PC-9 (cell line): ENCODE measurements around the gene CDKN2B-AS1. TPM values are rescaled to one million over a fixed set of nuclear protein-coding genes. Genes with fewer than 3 reads are reported as not detected.

Experiments
- BruUV-seq: library from RNA; stranded (reverse); fragments of 400-500 nt; replicated peaks from 2 replicates; lab custom pipeline; 2021; lab: Mats Ljungman, UMichigan
- CTCF ChIA-PET: fragments of 300-600 bp; sonication (Branson Sonifier 250); formaldehyde crosslinking; loops from one replicate; lab custom pipeline; 2022; ENCODE audit warnings: antibody characterized with exemption; lab: Charles Lee
- POLR2A ChIA-PET: fragments of 300-600 bp; sonication (Branson Sonifier 250); formaldehyde crosslinking; loops from one replicate; lab custom pipeline; 2022; ENCODE audit warnings: antibody characterized with exemption; ENCODE audit not compliant: unreplicated experiment; lab: Charles Lee
- DNase-seq, 2 experiments: peaks; one replicate each; pipeline versions ENCODE4 v3.0.0 to v3.0.0-alpha.2; 2015 to 2022; ENCODE audit warnings: mixed read lengths in 1 of 2
- H2AFZ ChIP-seq: fragments of 200-600 bp; sonication (generic); 2 replicates; pipeline ENCODE4 v1.8.1; 2017; ENCODE audit warnings: antibody characterized with exemption
- H3F3A ChIP-seq: fragments of 200-600 bp; sonication (generic); 2 replicates; pipeline ENCODE4 v1.8.1; 2017; ENCODE audit warnings: antibody characterized with exemption, mild to moderate bottlenecking, low read depth; ENCODE audit not compliant: insufficient read depth
- H3K27ac ChIP-seq: fragments of 200-600 bp; sonication (generic); 2 replicates; pipeline ENCODE4 v1.6.1; 2016; ENCODE audit warnings: mixed run types
- H3K27me3 ChIP-seq: fragments of 200-600 bp; sonication (generic); 2 replicates; pipeline ENCODE4 v1.6.1; 2016; ENCODE audit warnings: low read depth, mixed run types; ENCODE audit not compliant: insufficient read depth
- H3K36me3 ChIP-seq: fragments of 200-600 bp; sonication (generic); 2 replicates; pipeline ENCODE4 v1.6.1; 2016; ENCODE audit warnings: low read depth, mixed run types
- H3K4me1 ChIP-seq: fragments of 200-600 bp; sonication (generic); replicated peaks from 2 replicates; pipeline ENCODE4 v1.6.1; 2016; ENCODE audit warnings: mixed run types; ENCODE audit not compliant: insufficient read depth
- H3K4me2 ChIP-seq: fragments of 200-600 bp; sonication (generic); 2 replicates; pipeline ENCODE4 v1.6.1; 2017; ENCODE audit warnings: mixed run types
- H3K4me3 ChIP-seq: fragments of 200-600 bp; sonication (generic); 2 replicates; pipeline ENCODE4 v1.6.1; 2016; ENCODE audit warnings: mixed run types
- H3K79me2 ChIP-seq: fragments of 200-600 bp; sonication (generic); 2 replicates; pipeline ENCODE4 v1.6.1; 2017; ENCODE audit warnings: low read depth, mixed run types
- H3K9me2 ChIP-seq: fragments of 200-600 bp; sonication (generic); 2 replicates; pipeline ENCODE4 v1.8.1; 2017; ENCODE audit warnings: mild to moderate bottlenecking; ENCODE audit not compliant: insufficient read depth
- H3K9me3 ChIP-seq: fragments of 200-600 bp; sonication (generic); 2 replicates; pipeline ENCODE4 v1.8.1; 2016; ENCODE audit warnings: low read depth; ENCODE audit not compliant: insufficient read depth
- H4K20me1 ChIP-seq: fragments of 200-600 bp; sonication (generic); 2 replicates; pipeline ENCODE4 v1.8.1; 2017; ENCODE audit not compliant: insufficient read depth
- CTCF ChIP-seq: fragments of 200-600 bp; sonication (generic); conservative IDR thresholded peaks from 2 replicates; pipeline ENCODE4 v1.6.1; 2017; ENCODE audit warnings: mixed run types, antibody characterized with exemption, mild to moderate bottlenecking, moderate library complexity
- EZH2 ChIP-seq: fragments of 200-600 bp; sonication (generic); IDR thresholded peaks from 2 replicates; pipeline ENCODE4 v1.8.0; 2017; ENCODE audit warnings: antibody characterized with exemption, low read depth
- intact Hi-C: fragments of 100-400 bp; cut with micrococcal nuclease; formaldehyde crosslinking; loops from one replicate; pipeline ENCODE4 v1.10.0; 2022; ENCODE audit not compliant: unreplicated experiment
- total RNA-seq: library from RNA; stranded (reverse); gene quantifications from 2 replicates; pipeline ENCODE4 v1.2.3, GENCODE V29; 2021

CDKN2B-AS1 gene
- total RNA-seq, 1 experiment from 2014 or later: 11.6 TPM

- Histone ChIP-seq H3K9me3 (peaks cover 8% of the 10 kb centered on the region; the same call in 1 of the 2 replicates), H2AFZ (no peak overlapping the region), H3K27ac (peak overlapping the region; percentile 29; the same call in 1 of the 2 replicates), H3K4me3 (no peak overlapping the region), H3K36me3 (no peaks in the 10 kb centered on the region), H3K9me2 (no peaks in the 10 kb centered on the region), H4K20me1 (no peaks in the 10 kb centered on the region), H3F3A (peaks cover 26% of the 10 kb centered on the region), H3K4me2 (no peak overlapping the region), H3K79me2 (no peaks in the 10 kb centered on the region), H3K4me1 (peaks cover 37% of the 10 kb centered on the region), H3K27me3 (no peaks in the 10 kb centered on the region)
- CTCF ChIA-PET: no interaction called here
- POLR2A ChIA-PET: interaction anchor here (0.6 kb wide), 1 partner anchor 131 kb away, joined by 4 read pairs; no protein-coding TSS in a partner anchor
- DNase-seq: peak in 1 of 2 experiments; percentile 40
- no TSS peak for BruUV-seq
- TF ChIP-seq CTCF (no peak), EZH2 (no peak)
- intact Hi-C loops: no loop called here
Measured at GRCh38 chr9:22107202-22108045, 112.8 kb downstream of the CDKN2B-AS1 start.

- intact Hi-C loops: no loop called here
- BruUV-seq: no TSS peak
- DNase-seq: peak in 1 of 2 experiments; percentile 66
Measured at GRCh38 chr9:22108581-22109370, 114.2 kb downstream of the CDKN2B-AS1 start.

More at GRCh38 chr9:22108581-22109370, 114.2 kb downstream of the CDKN2B-AS1 start:
- TF ChIP-seq EZH2 (no peak), CTCF (no peak)
- peaks cover 8% of the 10 kb centered on the region; the same call in 1 of the 2 replicates for H3K9me3 ChIP-seq
- H4K20me1 ChIP-seq: no peaks in the 10 kb centered on the region
- CTCF ChIA-PET: interaction anchor here (0.9 kb wide), 1 partner anchor 8 kb away, joined by 3 read pairs; no protein-coding TSS in a partner anchor
- peaks cover 26% of the 10 kb centered on the region for H3K4me1 ChIP-seq
- peak overlapping the region; percentile 40 for H3K27ac ChIP-seq
- no peak overlapping the region for H3K4me3 ChIP-seq
- POLR2A ChIA-PET: interaction anchor here (0.6 kb wide), 1 partner anchor 9 kb away, joined by 9 read pairs; no protein-coding TSS in a partner anchor
- no peaks in the 10 kb centered on the region for H3K79me2 ChIP-seq
- H3K27me3 ChIP-seq: no peaks in the 10 kb centered on the region
- H2AFZ ChIP-seq: no peak overlapping the region
- no peak overlapping the region for H3K4me2 ChIP-seq
- no peaks in the 10 kb centered on the region for H3K36me3 ChIP-seq
- peaks cover 13% of the 10 kb centered on the region for H3F3A ChIP-seq
- no peaks in the 10 kb centered on the region for H3K9me2 ChIP-seq
